ENCODE results near the gene DYNLRB1.

DYNLRB1 gene

DNA sequence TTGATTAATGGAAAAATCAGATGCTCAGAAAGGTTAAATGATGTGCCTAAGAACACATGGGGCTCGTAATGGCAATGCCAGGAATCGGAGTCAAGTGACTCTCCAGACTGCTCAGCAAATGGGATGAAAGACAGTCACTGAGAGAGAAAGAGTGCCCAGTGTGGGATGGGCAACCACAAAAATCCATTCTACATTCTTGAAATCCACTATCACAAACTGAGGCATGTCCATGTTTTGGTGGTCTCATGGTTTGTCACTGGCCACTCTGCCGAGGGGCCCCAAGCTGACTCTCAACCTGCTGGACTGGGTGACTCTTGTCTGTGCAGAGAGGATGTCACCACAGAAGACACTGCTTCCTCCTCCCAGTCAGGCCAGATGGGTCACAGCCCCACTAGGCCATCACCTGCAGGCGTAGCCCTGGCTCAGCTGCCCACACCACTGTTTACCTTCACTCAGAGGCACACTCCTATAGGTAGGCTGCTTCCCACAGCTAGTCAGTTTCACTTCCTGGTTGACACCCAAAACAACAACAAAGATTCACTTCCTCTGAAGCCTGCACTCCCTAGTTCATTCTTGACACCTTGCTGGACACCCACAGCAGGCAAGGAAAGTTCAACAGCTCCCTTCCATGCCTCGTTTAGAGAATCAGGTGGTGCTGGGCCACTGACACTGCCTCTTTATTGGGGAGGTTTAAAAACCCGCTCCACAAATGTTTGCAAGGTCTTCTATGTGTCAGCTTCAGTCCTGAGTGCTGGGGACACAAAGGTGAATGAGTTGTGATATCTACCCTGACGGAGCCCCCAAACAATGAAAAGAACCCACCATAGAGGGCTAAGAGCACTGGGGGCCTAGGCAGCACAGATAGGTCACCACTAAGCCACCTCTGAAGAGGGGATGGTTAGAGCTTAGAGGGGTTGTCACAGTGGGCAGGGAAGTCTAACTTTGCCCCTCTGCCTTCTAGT, 64.0 kb downstream of the DYNLRB1 start:
- DNase-seq = peak; percentile 46

GRCh38 chr20:34581341-34582184, 65.3 kb downstream of the DYNLRB1 start:
- DNase-seq = peak; percentile 79

- no peak for DNase-seq
Measured at GRCh38 chr20:34582221-34582620, 66.0 kb downstream of the DYNLRB1 start.

DNA sequence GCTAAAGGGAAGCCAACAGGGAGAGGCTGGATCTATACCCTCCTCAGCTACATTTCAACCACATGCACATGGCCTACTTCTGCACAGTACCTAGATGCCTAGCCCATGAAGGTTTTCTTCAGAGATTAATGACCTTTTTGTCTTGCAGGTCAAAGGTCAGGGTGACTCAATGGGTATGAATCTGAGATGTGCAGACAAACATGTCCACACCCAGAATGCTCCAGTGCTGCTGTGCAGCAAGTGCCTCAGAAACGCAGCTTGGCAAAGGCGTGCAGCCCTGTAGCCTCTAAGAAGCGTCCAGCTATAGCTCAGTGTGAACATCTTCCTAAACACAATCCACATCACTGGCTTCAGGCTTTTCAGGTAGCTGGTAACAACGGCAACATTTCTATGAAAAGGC, 66.7 kb downstream of the DYNLRB1 start:
- no peak for DNase-seq

GRCh38 chr20:34583544-34583943, 67.3 kb downstream of the DYNLRB1 start:
- no peak for DNase-seq

GRCh38 chr20:34585019-34585418, 68.8 kb downstream of the DYNLRB1 start:
- no peak for DNase-seq

DNA sequence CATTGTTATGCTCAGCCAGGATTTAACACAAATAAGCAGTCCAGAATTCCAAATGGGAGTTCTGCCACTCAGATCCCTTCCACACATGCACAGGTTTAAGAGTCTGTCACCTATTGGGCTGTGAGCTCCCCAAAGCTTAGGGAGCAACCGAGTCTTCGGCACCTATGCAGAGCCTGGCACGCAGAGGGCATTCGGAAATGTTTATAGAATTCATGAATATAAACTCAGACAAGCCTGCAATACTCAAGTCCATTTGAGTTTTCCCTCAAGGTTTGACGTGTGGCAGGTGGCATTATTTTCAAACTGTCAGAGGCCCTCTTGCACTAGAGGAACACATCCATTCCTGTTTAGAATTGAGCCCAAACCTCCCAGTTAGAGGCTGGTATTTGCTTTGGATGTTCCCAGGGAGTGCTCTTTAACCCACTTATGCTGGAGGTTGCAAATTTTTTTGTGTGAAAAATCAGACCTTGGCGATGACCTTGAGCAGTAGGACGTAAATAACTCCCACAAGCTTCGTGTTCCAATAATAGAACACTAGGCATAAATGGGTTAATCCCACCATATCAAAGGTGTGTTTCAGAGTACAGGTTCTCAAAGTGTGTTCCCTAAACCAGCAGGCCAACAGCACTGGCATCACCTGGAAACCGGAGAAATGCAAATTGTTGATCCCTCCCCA, 70.4 kb downstream of the DYNLRB1 start:
- no peak for DNase-seq

Data from activated CD4-positive, alpha-beta T cell treated with anti-CD3 and anti-CD28 coated beads, Interleukin-10, Interleukin-2, amounts not matched to agents 100 ng/mL and 50 ng/mL, durations not matched to agents 16 hours and 8 hours (primary cell).